ENCODE measurements around the gene SOX9. TPM values are rescaled to one million over a fixed set of nuclear protein-coding genes. Genes with fewer than 3 reads are reported as not detected.

SOX9 gene
- total and polyA plus RNA-seq, 9 of the 15 experiments (the other 6 are each of a cell fraction or from before 2014, with no cell fraction given), result 0.04 TPM; not detected in 8

DNA sequence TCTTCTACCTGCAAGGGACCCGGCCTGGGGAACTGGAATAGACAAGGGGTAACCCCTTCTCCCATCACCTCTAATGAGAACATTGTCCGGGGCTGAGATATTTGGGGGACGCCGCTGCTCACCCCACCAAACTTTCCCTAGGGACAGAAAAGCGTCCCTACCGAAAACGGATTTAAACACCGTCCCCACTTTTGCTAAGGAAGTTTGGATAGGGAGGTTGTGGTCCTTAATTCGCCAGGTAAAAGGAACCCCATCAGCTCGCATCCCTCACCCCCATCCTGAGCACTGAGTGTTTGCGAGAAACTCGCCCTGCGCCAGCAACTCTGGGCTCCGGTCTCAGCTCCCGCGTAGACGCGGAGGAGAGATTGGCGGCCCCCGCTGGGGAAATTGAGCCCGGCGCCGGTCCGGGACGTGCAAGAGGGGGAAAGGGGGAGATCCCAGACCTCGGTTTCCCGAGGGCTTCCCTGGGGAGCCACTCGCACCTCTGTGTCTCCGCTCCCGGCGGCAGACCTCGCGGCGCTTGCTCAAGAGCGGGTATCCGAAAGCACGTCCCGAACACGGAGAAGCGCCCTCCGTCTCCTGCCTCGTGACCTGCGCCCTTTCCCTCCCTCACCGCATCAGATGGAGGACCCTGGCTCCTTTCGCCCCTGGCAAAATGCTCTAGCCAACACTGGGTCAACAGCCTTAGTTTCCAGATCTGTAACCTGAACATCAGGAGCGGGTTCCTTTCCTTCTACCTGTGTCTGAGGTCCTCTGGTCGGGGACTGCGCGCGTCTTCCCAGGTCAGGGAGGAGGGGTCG, 3.1 kb upstream of the SOX9 start:
- H3K4me2 ChIP-seq (ENCODE audit: insufficient read depth, low read length), result no peak overlapping the region
- FAIRE-seq (no peak), ATAC-seq (no peak), DNase-seq (ENCODE audit: extremely low read depth in 1 of 4, low spot score in 3 of 4) (no peak)
- ChIA-PET POLR2A (interaction anchor here (0.6 kb wide), 1 partner anchor 10 kb away, joined by 3 read pairs; no protein-coding TSS in a partner anchor), CTCF (ENCODE audit: low intra/inter-chr PET ratio) (interaction anchor here (0.6 to 1.5 kb wide), 2 partner anchors 89 to 1481 kb away, joined by 3 to 8 read pairs; no protein-coding TSS in a partner anchor)
- no peak overlapping the region for H3K4me3 ChIP-seq
- BruUV-seq (replicated peaks), result no TSS peak
- H3K36me3 ChIP-seq (ENCODE audit: control insufficient read depth, insufficient read depth, low read length), result no peaks in the 10 kb centered on the region
- H3K27me3 ChIP-seq (ENCODE audit: control insufficient read depth in 2 of 2, insufficient read depth in 2 of 2, low read length in 2 of 2), result peaks cover 0 to 9% of the 10 kb centered on the region in 2 experiments; a peak in 2 of 5 replicates
- no peaks in the 10 kb centered on the region for H3K9me3 ChIP-seq (replicated peaks; ENCODE audit: control insufficient read depth, insufficient read depth, low read depth, low read length)
- TF ChIP-seq FOSL1 (tag; conservative IDR thresholded peaks at IDR 0.05), result no peak
- TF ChIP-seq CBX2 (IDR thresholded peaks at IDR 0.05; ENCODE audit: insufficient read depth, low read length, poor library complexity, severe bottlenecking), result no peak
- TF ChIP-seq FOXK1 (CRISPR knock-in tag; IDR thresholded peaks at IDR 0.05; ENCODE audit: borderline replicate concordance), result no peak
- no peak for TF ChIP-seq CTBP1 (IDR thresholded peaks at IDR 0.05; ENCODE audit: borderline replicate concordance)
- TF ChIP-seq MAFF (IDR thresholded peaks at IDR 0.05; ENCODE audit: low read length), result no peak
- TF ChIP-seq EZH2 (IDR thresholded peaks at IDR 0.05; ENCODE audit: borderline replicate concordance, low read depth, low read length), result no peak
- no peak for TF ChIP-seq KLF6 (CRISPR knock-in tag; IDR thresholded peaks at IDR 0.05; ENCODE audit: borderline replicate concordance)
- no peak for TF ChIP-seq WHSC1 (IDR thresholded peaks at IDR 0.05; ENCODE audit: low read length)
- no peak for TF ChIP-seq HOXB6 (CRISPR knock-in tag; IDR thresholded peaks at IDR 0.05; ENCODE audit: borderline replicate concordance)
- no peak for TF ChIP-seq SRSF1 (IDR thresholded peaks at IDR 0.05; ENCODE audit: low read depth, low read length)
- TF ChIP-seq CBX5 (IDR thresholded peaks at IDR 0.05; ENCODE audit: borderline replicate concordance, low read depth), result no peak
- TF ChIP-seq HIVEP1 (CRISPR knock-in tag; IDR thresholded peaks at IDR 0.05), result no peak
- H3K27ac ChIP-seq (ENCODE audit: extremely low read depth, low read depth, low read length), result no peak overlapping the region
- H3K9me1 ChIP-seq (ENCODE audit: control insufficient read depth, insufficient read depth, low read length), result no peaks in the 10 kb centered on the region
- in situ Hi-C loops (cut with MboI), result no loop called here
- H3K4me1 ChIP-seq (replicated peaks in 1 of 2; ENCODE audit: control insufficient read depth in 2 of 2, insufficient read depth in 2 of 2, low read length in 2 of 2), result peaks cover 0 to 5% of the 10 kb centered on the region in 2 experiments; a peak in 1 of 5 replicates
- H2AFZ ChIP-seq (ENCODE audit: low read depth, low read length), result no peak overlapping the region
- H4K20me1 ChIP-seq (replicated peaks; ENCODE audit: control insufficient read depth, insufficient read depth, low read length), result no peaks in the 10 kb centered on the region
- H3K9ac ChIP-seq (ENCODE audit: insufficient read depth in 1 of 2, low read depth in 2 of 2, low read length in 2 of 2), result no peak overlapping the region
- no peaks in the 10 kb centered on the region for H3K79me2 ChIP-seq (ENCODE audit: control insufficient read depth, insufficient read depth, low read length)
- intact Hi-C loops (cut with micrococcal nuclease), result no loop called here
- 26% methylated on average over 34 of the region's 51 CpGs for WGBS (ENCODE audit: insufficient coverage, low coverage, missing lambda C conversion rate)

All from K562 (cell line).